Measurements from ENCODE around the gene GFPT2.
"Not testable (repeated sequence)": the region's sequence is repeated elsewhere in the genome, so short reads cannot be mapped to it uniquely, and the experiment has no call there.

Gene GFPT2

GRCh38 chr5:180304016-180304292, 49.2 kb downstream of the GFPT2 start:
- DNase-seq = no peak

DNA sequence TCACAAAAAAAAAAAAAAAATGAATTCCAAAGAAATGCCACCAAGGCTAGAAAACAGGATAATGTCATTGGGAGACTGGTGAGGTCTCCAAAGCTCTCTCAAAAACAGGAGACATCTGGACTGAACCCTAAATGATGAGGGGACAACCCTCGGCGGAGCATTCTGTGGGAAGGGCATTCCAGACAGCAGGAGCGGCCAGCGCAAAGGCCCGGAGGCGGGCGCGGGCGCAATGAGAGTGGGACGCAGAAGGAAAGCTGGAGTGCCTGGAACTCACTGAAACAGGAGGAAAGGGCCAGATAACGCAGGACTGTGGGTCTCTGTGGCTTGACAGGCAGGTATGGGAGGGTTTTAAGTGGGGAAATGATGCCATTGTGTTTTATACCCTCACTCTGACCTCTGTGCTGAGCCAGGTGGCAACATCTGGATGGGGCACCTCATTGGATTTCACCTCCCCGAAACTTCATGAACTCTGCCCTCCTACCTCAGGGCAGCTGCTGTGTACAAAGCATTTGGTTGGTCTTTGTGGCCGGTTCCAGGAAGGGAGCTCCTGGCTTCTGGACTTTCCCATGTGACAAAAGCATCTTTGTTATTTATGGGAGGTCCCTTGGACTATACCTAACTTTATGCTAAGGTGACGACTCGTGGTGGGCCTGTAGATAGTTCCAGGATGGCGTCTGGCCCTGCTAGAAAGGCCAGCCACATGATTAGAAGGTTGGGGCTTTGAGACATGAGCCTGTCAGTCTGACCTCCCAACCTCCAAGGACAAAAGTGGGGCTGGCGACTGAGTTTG, 49.7 kb downstream of the GFPT2 start:
- DNase-seq = no peak

- DNase-seq = no peak
These were observed 50.9 kb downstream of the GFPT2 start for GRCh38 chr5:180302256-180302655.

GRCh38 chr5:180301253-180301652, 51.9 kb downstream of the GFPT2 start:
- DNase-seq = no peak

GRCh38 chr5:180299526-180299925, 53.6 kb downstream of the GFPT2 start:
- no peak for DNase-seq

GRCh38 chr5:180299014-180299413, 54.1 kb downstream of the GFPT2 start:
- not testable (repeated sequence) for DNase-seq

GRCh38 chr5:180297587-180298282, 55.4 kb downstream of the GFPT2 start:
- DNase-seq = no peak

DNA sequence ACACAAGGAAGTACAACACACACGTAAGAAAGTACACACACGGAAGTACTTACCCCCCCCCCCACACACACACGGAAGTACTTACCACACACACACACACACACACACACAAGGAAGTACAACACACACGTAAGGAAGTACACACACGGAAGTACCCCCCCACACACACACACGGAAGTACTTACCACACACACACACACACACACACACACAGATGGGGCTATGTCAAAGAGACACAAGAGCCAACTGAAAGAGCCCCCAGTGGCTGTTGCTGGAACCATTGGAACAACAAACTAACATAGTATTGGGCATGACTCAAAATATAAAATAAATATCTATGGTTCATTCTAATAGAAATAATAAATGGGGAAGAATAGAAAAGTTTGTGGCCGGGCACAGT, 56.4 kb downstream of the GFPT2 start:
- DNase-seq = no peak

DNA sequence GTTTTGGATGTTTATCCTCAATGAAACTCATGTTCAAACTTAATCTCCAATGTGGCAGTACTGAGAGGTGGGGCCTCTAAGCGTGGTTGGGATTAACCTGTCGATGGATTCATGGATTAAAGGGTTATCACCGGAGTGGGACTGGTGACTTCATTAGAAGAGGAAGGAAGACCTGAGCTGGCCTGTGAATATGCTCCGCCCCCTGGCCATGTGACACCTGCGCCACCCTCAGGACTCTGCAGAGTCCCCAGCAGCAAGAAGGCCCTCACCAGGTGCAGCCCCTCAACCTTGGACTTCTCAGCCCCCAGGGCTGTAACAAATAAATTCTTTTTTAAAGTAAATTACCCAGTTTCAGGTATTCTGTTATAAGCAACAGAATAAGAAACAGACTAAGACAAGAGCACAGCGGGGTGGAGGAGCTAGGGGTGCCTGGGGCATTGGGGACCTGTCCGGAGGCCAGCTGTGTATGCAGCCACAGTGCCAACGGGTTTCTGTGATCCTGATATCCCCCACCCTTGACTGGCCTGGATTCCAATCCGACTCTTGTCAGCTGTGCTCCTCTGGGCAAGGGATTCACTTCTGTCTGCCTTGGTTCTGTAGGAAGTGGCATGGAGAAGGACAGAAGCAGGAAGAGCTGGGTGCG, 58.1 kb downstream of the GFPT2 start:
- DNase-seq = no peak

DNA sequence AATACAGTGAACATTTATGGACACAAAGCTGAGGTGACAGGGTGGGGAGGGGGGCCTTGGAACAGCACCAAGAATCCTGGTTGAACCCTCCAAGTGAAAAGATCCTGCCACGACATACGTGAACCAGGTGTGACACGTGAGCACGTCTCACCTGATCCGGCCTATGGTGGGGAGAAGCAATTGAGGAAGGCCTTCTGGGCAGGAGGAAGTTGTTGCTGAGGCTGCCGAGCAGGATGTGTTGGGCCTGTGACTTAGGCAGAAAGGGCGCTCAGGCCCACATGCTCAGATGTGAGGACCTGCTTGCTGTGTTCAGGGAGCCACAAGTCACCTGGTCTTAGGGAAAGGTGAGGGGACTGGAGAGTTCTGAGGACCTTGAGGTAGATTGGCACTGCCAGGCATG, 58.7 kb downstream of the GFPT2 start:
- no peak for DNase-seq

GRCh38 chr5:180291943-180292831, 60.9 kb downstream of the GFPT2 start, which contains the start of gene MAPK9:
Gene MAPK9, minus strand, starts transcription at chr5:180292083. Its CDS starts 11,522 bp downstream, at chr5:180280561.
- peak; percentile 61 for DNase-seq

DNA sequence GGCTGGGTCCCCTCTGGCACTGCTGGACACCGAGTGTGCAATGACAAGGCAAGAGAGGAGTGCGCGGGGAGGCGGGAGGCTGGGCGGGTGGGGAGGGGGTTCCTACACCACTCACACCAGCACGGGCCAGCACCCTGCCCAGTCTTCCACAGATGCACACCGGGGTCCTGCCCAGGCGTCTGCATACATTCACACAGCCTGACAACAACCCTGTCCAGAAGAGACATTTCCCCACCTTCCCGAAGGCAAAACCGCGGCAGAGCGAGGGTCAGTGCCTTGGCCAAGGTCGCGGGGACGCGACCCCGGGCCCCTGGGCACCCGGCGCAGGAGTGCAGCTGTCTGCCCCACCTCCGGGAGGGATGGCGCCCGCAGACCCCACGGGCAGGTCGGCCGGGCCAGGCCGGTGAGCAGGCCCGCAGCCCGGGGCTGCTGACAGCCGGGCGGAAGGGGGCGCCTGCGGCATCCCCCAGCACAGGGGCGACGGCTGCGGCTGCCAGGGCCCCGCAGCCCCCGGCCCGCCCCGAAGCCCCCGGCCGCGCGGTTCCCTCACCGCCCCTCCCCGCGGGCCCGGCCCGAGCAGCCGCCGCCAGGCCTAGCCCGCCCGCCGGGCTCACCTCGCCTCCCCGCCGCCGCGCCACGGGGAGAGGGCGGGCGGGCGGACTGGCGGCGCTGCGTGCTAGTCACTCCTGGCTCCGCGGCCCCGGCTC, 61.7 kb downstream of the GFPT2 start:
- no peak for DNase-seq

GRCh38 chr5:180290568-180291233, 62.4 kb downstream of the GFPT2 start:
- no peak for DNase-seq

- DNase-seq = no peak
These were observed 63.2 kb downstream of the GFPT2 start for GRCh38 chr5:180289966-180290365.

GRCh38 chr5:180289433-180289832, 63.7 kb downstream of the GFPT2 start:
- DNase-seq = no peak

- no peak for DNase-seq
These were observed 65.3 kb downstream of the GFPT2 start for GRCh38 chr5:180287868-180288267.

DNA sequence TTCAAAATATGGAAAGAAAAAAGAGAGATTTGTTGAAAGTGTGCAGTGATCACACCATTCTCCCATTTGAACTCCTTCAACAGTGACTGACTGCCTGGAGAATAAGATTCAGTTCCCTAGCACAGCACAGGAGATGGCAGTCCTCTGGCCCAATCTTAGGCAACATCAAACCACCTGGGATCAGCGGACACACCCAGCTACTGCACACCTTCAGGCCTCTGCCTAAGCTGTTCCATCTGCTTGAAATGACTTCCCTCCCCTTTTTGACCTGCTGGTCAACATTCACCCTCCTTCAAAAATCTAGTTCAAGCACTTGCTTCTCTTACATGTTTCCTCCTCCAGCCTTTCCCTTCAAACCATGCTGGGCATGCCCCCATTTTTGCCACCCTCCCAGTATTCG, 65.7 kb downstream of the GFPT2 start:
- DNase-seq = no peak

GRCh38 chr5:180284149-180284548, 69.0 kb downstream of the GFPT2 start:
- DNase-seq = no peak

DNA sequence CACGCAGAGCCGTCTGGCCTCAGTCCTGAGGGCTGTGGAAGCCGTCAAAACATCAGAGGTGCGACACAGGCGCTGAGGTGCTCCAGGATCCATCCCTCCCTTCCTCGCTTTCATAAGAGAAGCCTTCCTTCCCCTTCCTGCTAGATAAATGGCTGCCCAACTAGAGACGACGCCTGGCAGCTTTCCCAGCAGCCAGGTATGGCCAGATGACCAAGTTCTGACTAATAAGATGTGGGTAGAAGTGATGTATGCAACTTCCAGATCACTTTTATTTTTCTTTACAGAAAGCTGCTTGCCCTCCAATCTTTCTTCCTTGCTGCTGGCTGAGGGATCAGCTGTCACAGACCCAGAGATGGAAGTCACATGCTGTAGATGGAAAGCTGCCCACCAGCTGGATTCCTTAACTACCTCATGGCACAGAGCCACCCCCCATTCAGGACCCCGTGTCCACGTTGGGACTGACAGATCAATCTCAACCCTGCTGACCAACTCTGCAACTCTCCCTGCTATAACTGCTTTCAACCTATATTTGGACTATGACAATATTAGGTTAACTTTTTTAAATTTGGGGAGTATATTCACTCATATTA, 70.0 kb downstream of the GFPT2 start:
- no peak for DNase-seq

DNA sequence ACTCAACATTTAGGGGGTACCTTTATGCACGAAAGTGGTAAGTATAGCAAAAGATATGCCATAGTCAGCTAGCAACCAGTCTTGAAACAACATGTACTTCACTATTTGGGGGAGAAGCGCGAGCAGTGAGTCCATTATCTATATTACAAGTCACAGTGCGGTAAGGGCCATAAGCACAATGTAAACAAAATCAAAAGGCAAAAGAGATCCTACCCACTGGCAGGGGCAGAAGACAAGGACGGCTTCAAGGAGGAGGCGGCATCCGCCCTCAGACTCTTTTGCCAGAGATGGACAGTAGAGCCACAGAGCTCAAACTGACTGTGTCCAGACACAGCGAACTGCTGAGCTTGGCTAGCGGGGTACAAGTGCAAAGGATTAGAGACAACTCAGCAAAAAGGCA, 70.9 kb downstream of the GFPT2 start:
- no peak for DNase-seq

GRCh38 chr5:180281706-180282105, 71.4 kb downstream of the GFPT2 start:
- no peak for DNase-seq
